ENCODE results near the gene CBR3.

CBR3 gene

DNA sequence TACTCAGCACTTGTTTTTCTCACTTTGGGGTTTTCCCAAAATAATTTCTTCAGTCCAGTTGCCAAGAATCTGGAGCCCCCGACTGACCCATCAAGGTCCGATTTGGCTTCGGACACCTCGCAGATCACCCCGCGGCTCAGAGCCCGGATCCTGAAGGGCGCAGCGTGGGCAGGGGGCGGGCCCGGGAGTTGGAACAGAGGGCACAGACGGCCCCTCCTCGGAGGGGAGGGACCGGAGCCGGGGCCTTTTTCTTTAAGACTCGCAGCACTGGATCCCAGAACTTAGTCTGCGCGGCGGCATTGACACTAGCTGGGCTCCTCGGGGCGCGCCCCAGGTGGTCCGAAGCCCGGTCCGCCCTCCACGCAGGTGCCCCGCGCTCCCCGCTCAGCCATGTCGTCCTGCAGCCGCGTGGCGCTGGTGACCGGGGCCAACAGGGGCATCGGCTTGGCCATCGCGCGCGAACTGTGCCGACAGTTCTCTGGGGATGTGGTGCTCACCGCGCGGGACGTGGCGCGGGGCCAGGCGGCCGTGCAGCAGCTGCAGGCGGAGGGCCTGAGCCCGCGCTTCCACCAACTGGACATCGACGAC, at the start of gene CBR3:
Gene CBR3, plus strand, starts transcription at position 277 of the 588 bp plus-strand sequence. Its CDS starts 114 bp downstream, at position 391.
- TF ChIP-seq, protein P1, sequence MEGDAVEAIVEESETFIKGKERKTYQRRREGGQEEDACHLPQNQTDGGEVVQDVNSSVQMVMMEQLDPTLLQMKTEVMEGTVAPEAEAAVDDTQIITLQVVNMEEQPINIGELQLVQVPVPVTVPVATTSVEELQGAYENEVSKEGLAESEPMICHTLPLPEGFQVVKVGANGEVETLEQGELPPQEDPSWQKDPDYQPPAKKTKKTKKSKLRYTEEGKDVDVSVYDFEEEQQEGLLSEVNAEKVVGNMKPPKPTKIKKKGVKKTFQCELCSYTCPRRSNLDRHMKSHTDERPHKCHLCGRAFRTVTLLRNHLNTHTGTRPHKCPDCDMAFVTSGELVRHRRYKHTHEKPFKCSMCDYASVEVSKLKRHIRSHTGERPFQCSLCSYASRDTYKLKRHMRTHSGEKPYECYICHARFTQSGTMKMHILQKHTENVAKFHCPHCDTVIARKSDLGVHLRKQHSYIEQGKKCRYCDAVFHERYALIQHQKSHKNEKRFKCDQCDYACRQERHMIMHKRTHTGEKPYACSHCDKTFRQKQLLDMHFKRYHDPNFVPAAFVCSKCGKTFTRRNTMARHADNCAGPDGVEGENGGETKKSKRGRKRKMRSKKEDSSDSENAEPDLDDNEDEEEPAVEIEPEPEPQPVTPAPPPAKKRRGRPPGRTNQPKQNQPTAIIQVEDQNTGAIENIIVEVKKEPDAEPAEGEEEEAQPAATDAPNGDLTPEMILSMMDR (IDR thresholded peaks at IDR 0.05; ENCODE audit: low read depth, low read length) = no peak
- DNase-seq (ENCODE audit: extremely low read depth, low read depth) = no peak

DNA sequence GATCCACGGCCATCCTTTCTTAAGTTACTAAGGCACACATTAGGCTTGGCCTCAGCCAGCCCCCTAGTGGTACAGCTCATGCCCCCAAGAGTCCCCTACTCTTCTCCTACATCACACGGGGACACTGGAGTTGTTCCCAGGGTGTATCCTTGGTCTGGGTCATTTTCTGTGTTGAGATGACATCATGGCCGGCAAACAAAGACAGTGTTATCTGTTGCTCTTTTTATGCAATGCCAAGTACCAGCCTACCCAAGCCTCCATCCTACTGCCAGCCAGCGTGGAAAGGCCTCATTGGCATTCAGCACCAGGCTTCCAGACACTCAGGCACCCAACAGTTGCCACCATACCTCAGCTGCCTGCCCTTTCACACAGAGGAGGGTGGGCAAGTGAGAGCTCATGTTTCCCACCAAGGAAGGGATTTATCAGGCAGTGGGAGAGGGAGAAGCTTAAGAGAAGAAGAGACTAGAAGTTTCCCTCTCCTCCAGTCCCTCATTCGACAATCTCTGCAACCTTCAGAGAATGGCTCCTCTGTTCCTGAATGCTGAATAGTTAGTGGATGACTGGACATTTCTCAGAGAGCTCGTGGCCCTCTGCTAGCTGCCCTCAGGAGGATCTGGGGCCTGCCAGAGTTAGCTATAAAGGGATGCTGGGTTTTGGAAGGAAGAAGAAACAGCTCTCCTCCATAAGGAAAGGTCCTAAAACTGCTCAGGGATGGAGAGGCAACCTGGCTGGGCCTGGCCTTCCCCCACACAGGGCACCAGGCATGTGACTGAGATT, 47.3 kb upstream of the CBR3 start:
- TF ChIP-seq, protein P1 (IDR thresholded peaks at IDR 0.05; ENCODE audit: low read depth, low read length) = no peak
- no peak for DNase-seq (ENCODE audit: extremely low read depth, low read depth)

DNA sequence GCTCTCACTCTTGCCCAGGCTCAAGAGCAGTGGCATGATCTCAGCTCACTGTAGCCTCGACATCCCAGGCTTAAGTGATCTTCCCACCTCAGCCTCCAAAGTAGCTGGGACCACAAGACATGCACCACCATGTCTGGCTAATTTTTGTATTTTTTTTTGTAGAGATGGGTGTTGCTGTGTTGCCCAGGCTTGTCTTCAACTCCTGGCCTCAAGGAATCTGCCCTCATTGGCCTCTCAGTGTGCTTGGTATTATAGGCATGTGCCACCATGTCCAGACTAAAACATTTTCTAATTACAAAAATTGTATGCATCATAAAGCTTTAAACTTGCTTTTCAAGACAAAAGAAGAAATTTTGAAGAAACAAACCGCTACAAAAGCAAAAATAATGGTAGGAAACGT, 44.9 kb upstream of the CBR3 start:
- no peak for DNase-seq (ENCODE audit: extremely low read depth, low read depth)
- TF ChIP-seq, protein P1 (IDR thresholded peaks at IDR 0.05; ENCODE audit: low read depth, low read length) = no peak

DNA sequence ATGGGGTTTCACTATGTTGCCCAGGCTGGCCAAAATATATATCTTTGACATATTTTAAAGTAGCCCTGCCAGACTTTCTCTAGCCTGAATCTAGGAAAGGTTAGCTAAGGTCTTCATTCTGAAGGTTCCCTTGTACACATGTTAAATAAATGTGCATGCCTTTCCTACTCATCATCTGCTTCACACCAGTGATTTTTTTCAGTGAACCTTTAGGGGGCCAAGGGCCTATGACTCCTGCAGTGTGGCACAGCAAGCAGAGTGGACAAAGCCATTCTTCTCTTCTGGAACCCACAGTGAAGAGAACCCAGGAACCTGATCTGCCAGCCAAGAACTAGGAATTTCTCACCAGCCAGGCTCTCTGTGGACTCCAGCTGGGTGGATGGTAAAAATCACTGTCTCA, 42.2 kb upstream of the CBR3 start:
- DNase-seq (ENCODE audit: extremely low read depth, low read depth) = no peak
- TF ChIP-seq, protein P1 (IDR thresholded peaks at IDR 0.05; ENCODE audit: low read depth, low read length) = no peak

DNA sequence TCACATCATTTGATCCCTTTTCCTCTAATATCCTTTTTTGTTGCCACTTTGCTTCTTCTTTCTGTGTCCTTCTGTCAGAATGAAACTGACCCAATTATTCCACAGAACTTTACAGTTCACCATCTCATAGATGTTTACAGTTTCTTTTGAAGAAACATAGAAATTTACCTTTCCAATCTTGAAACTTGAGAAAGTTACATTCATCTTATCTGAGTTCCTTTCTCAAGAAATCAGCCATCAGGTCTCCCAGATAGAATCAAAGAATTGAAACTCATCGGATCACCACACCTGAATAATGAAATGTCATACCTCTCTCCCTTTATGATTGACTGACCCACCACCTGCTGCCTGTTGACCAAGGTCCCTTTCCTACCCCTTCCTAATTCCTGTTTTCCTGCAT, 41.4 kb upstream of the CBR3 start:
- TF ChIP-seq, protein P1 (IDR thresholded peaks at IDR 0.05; ENCODE audit: low read depth, low read length) = no peak
- no peak for DNase-seq (ENCODE audit: extremely low read depth, low read depth)

DNA sequence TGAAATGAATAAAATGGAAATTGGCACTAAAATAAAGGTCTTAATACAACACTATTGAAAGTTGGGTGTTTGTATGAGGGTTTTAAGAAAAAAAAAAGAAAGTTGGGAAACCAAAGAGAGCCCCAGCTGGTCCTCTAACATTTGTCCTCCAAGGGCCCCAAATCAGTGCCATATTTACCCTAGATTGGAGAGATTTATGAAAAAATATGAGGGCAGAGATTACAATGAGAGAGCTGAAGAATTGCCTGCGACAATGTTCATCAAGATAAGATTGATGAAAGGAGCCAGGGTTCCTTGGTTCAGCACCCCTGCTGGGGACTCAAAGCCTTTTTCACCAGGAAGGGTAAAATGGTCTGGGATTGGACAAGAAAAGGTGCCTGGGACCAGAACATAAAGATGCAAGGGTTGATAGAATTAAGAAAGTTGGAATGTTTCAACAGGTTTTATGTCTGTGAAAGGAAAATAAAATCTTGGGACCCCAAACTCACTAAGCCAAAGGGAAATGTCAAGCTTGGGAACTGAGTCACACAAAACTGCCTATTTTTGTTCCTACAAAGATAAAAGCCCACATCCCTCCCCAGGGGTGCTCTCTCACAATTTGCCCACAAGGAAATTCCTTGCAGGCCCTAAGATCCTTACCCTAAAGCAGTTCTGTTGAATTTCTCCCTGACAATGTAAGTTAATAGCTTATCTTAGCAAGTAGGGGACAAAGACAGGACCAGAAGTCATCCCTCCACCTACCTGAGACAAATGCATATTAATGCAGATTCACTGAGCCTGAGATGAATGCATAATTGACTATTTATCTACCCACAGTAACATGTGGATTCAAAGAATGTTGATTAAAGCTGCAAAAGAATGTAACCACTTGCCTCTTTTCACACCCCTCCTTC, 38.2 kb upstream of the CBR3 start:
- no peak for DNase-seq (ENCODE audit: extremely low read depth, low read depth)
- TF ChIP-seq, protein P1 (IDR thresholded peaks at IDR 0.05; ENCODE audit: low read depth, low read length) = no peak

Data from AG09319 (cell line).